DOHH2 (cell line): ENCODE data around the gene AIG1.

ENCODE experiments used
- EZH2phosphoT487 ChIP-seq: fragments of 200-600 bp; sonication (generic); IDR thresholded peaks from 2 replicates; pipeline ENCODE4 v1.6.1; 2017; ENCODE audit warnings: borderline replicate concordance, mild to moderate bottlenecking, antibody characterized with exemption, low read length, moderate library complexity, mixed read lengths
- TF ChIP-seq, protein P1 (sequence below): fragments of 200-600 bp; sonication (generic); IDR thresholded peaks from one replicate; pipeline ENCODE4 v1.5.1; 2014; ENCODE audit warnings: antibody characterized with exemption, mild to moderate bottlenecking, low read depth, low read length; ENCODE audit not compliant: poor library complexity, severe bottlenecking

DNA sequence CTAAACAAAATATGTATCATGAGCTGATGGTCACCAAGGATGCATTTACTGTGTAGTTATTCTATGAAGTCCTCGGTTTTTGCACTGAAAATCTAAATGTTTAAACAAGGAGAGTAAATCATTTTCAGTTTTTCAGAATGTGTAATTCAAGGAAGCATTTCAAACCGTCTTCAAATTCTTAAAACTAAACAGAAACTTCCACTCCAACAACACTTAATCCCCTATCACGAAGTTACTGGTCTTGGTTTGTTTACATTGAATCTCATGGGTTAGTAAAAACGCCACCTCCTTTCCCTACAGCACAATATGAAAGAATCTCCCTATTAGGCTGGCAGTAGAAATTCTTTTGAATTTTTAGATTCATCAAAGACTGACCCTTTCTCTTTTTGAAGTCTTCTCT lies 192.9 kb downstream of the AIG1 start:
- TF ChIP-seq, protein P1, sequence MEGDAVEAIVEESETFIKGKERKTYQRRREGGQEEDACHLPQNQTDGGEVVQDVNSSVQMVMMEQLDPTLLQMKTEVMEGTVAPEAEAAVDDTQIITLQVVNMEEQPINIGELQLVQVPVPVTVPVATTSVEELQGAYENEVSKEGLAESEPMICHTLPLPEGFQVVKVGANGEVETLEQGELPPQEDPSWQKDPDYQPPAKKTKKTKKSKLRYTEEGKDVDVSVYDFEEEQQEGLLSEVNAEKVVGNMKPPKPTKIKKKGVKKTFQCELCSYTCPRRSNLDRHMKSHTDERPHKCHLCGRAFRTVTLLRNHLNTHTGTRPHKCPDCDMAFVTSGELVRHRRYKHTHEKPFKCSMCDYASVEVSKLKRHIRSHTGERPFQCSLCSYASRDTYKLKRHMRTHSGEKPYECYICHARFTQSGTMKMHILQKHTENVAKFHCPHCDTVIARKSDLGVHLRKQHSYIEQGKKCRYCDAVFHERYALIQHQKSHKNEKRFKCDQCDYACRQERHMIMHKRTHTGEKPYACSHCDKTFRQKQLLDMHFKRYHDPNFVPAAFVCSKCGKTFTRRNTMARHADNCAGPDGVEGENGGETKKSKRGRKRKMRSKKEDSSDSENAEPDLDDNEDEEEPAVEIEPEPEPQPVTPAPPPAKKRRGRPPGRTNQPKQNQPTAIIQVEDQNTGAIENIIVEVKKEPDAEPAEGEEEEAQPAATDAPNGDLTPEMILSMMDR = no peak
- no peak for TF ChIP-seq EZH2phosphoT487
